ENCODE data around the gene LEKR1.

The LEKR1 gene

DNA sequence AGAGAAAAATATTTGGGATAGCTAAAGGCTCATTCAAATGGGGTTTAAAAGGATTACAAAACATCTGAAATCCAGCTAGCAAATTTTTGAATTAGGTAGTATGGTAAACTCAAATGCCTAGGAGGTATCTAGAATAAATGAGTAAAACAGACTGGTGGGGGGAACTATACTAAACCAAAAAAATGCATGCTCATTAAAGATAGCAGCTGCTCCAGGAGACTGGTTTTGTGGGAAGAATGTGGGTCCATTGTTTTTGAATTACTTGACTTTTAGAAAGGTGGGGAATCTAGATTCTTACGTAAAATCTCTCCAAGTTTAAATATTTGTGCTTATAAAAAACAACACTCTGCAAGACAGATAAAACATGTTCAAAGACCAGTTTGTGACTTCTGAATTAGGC is 73.8 kb downstream of the LEKR1 start:
- Histone ChIP-seq H3K4me3 (ENCODE audit: low read length in 2 of 2) (no peak overlapping the region), H2BK120ac (ENCODE audit: low read depth, low read length) (no peak overlapping the region), H3K27ac (replicated peaks; ENCODE audit: low read length) (no peak overlapping the region), H2AK5ac (ENCODE audit: low read depth, low read length) (no peak overlapping the region), H2BK5ac (ENCODE audit: low read length) (no peak overlapping the region), H2BK12ac (ENCODE audit: low read length) (no peak overlapping the region), H3K79me1 (ENCODE audit: low read depth, low read length) (no peaks in the 10 kb centered on the region), H3K4ac (ENCODE audit: low read length) (no peak overlapping the region), H3K23ac (ENCODE audit: low read depth, low read length, poor library complexity) (no peak overlapping the region), H3K4me2 (ENCODE audit: insufficient read depth, low read length, poor library complexity, severe bottlenecking) (no peak overlapping the region), H4K91ac (ENCODE audit: low read depth, low read length, poor library complexity) (no peak overlapping the region), H3K4me1 (ENCODE audit: control insufficient read depth in 2 of 2, insufficient read depth in 1 of 2, low read depth in 1 of 2, low read length in 2 of 2) (peaks cover 0 to 1% of the 10 kb centered on the region in 2 donors), H3K9me3 (replicated peaks in 1 of 2; ENCODE audit: control insufficient read depth in 2 of 2, insufficient read depth in 1 of 2, low read depth in 1 of 2, low read length in 2 of 2) (no peaks in the 10 kb centered on the region), H4K8ac (ENCODE audit: low read depth, low read length) (no peak overlapping the region), H3K9ac (ENCODE audit: low read depth, low read length, poor library complexity) (no peak overlapping the region), H3K14ac (ENCODE audit: low read length) (no peak overlapping the region), H2BK15ac (ENCODE audit: low read length) (no peak overlapping the region), H2AFZ (ENCODE audit: low read length) (no peak overlapping the region), H3K18ac (ENCODE audit: low read length) (no peak overlapping the region), H3K27me3 (ENCODE audit: control insufficient read depth in 3 of 3, insufficient read depth in 3 of 3, low read depth in 1 of 3, low read length in 3 of 3) (no peaks in the 10 kb centered on the region), H3K36me3 (replicated peaks in 1 of 2; ENCODE audit: control insufficient read depth in 2 of 2, insufficient read depth in 2 of 2, low read length in 2 of 2) (no peaks in the 10 kb centered on the region)
- no peak for DNase-seq (ENCODE audit: low spot score)
- no CpG with 5 or more reads among the region's 1 CpG for WGBS, 2 donors (ENCODE audit: extremely low coverage in 2 of 2, insufficient read length in 2 of 2, insufficient replicate concordance in 1 of 2)

DNA sequence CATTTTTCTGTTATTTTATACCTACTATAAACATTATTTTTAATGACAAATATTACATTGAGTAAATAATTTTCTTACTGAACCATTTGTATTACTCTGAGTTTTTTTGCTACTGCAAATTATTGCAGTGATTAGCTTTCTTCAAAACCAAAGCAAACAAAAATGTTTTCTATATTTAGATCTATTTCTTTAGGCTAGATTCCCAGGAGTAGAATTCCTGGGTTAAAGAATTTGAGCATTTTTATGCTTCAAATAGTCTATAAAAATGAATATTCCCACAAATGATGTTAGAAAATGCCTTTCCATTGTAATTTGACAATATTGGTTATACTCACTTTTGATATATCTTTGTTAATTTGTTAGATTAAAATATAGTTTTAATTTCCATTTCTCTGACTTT is 76.8 kb downstream of the LEKR1 start:
- Histone ChIP-seq H2BK15ac (ENCODE audit: low read length) (no peak overlapping the region), H3K4ac (ENCODE audit: low read length) (no peak overlapping the region), H3K36me3 (replicated peaks in 1 of 2; ENCODE audit: control insufficient read depth in 2 of 2, insufficient read depth in 2 of 2, low read length in 2 of 2) (no peaks in the 10 kb centered on the region), H3K4me3 (ENCODE audit: low read length in 2 of 2) (no peak overlapping the region), H2BK120ac (ENCODE audit: low read depth, low read length) (no peak overlapping the region), H3K79me1 (ENCODE audit: low read depth, low read length) (no peaks in the 10 kb centered on the region), H3K9me3 (replicated peaks in 1 of 2; ENCODE audit: control insufficient read depth in 2 of 2, insufficient read depth in 1 of 2, low read depth in 1 of 2, low read length in 2 of 2) (no peaks in the 10 kb centered on the region), H3K23ac (ENCODE audit: low read depth, low read length, poor library complexity) (no peak overlapping the region), H2AK5ac (ENCODE audit: low read depth, low read length) (no peak overlapping the region), H2BK12ac (ENCODE audit: low read length) (no peak overlapping the region), H2BK5ac (ENCODE audit: low read length) (no peak overlapping the region), H3K14ac (ENCODE audit: low read length) (no peak overlapping the region), H3K27ac (replicated peaks; ENCODE audit: low read length) (no peak overlapping the region), H3K27me3 (ENCODE audit: control insufficient read depth in 3 of 3, insufficient read depth in 3 of 3, low read depth in 1 of 3, low read length in 3 of 3) (no peaks in the 10 kb centered on the region), H4K91ac (ENCODE audit: low read depth, low read length, poor library complexity) (no peak overlapping the region), H3K4me2 (ENCODE audit: insufficient read depth, low read length, poor library complexity, severe bottlenecking) (no peak overlapping the region), H2AFZ (ENCODE audit: low read length) (no peak overlapping the region), H4K8ac (ENCODE audit: low read depth, low read length) (no peak overlapping the region), H3K18ac (ENCODE audit: low read length) (no peak overlapping the region), H3K4me1 (ENCODE audit: control insufficient read depth in 2 of 2, insufficient read depth in 1 of 2, low read depth in 1 of 2, low read length in 2 of 2) (peaks cover 0 to 1% of the 10 kb centered on the region in 2 donors), H3K9ac (ENCODE audit: low read depth, low read length, poor library complexity) (no peak overlapping the region)
- DNase-seq (ENCODE audit: low spot score), result no peak

DNA sequence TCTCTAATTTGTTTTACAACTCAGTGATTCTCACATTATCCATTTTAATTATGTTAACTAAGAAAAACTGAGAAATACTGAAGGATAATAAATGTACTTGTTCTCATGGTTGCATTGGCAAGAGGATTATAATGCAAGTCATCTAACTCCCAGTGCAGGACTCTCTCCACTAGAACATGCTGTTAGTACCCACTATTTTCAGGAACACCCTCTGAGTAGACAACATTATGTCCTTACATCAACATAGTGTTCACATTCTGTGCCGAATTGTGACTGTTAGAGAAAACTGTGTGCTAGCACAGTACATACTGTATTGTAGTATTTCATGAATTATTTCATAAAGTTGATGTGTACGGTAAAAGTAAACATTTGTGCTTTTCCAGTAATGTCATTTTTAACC is 80.1 kb downstream of the LEKR1 start:
- Histone ChIP-seq H3K27me3 (ENCODE audit: control insufficient read depth in 3 of 3, insufficient read depth in 3 of 3, low read depth in 1 of 3, low read length in 3 of 3) (no peaks in the 10 kb centered on the region), H3K36me3 (replicated peaks in 1 of 2; ENCODE audit: control insufficient read depth in 2 of 2, insufficient read depth in 2 of 2, low read length in 2 of 2) (no peaks in the 10 kb centered on the region), H3K4me3 (ENCODE audit: low read length in 2 of 2) (no peak overlapping the region), H2BK15ac (ENCODE audit: low read length) (no peak overlapping the region), H3K79me1 (ENCODE audit: low read depth, low read length) (no peaks in the 10 kb centered on the region), H2BK12ac (ENCODE audit: low read length) (no peak overlapping the region), H4K91ac (ENCODE audit: low read depth, low read length, poor library complexity) (no peak overlapping the region), H3K9me3 (replicated peaks in 1 of 2; ENCODE audit: control insufficient read depth in 2 of 2, insufficient read depth in 1 of 2, low read depth in 1 of 2, low read length in 2 of 2) (no peaks in the 10 kb centered on the region), H2BK120ac (ENCODE audit: low read depth, low read length) (no peak overlapping the region), H3K4ac (ENCODE audit: low read length) (no peak overlapping the region), H2BK5ac (ENCODE audit: low read length) (no peak overlapping the region), H3K14ac (ENCODE audit: low read length) (no peak overlapping the region), H3K23ac (ENCODE audit: low read depth, low read length, poor library complexity) (no peak overlapping the region), H3K27ac (replicated peaks; ENCODE audit: low read length) (no peak overlapping the region), H2AK5ac (ENCODE audit: low read depth, low read length) (no peak overlapping the region), H3K4me1 (ENCODE audit: control insufficient read depth in 2 of 2, insufficient read depth in 1 of 2, low read depth in 1 of 2, low read length in 2 of 2) (no peaks in the 10 kb centered on the region), H3K4me2 (ENCODE audit: insufficient read depth, low read length, poor library complexity, severe bottlenecking) (no peak overlapping the region), H3K18ac (ENCODE audit: low read length) (no peak overlapping the region), H4K8ac (ENCODE audit: low read depth, low read length) (no peak overlapping the region), H2AFZ (ENCODE audit: low read length) (no peak overlapping the region), H3K9ac (ENCODE audit: low read depth, low read length, poor library complexity) (no peak overlapping the region)
- no CpG with 5 or more reads among the region's 2 CpGs for whole genome bisulfite sequencing, 2 donors (ENCODE audit: extremely low coverage in 2 of 2, insufficient read length in 2 of 2, insufficient replicate concordance in 1 of 2)
- DNase-seq (ENCODE audit: low spot score), result no peak

DNA sequence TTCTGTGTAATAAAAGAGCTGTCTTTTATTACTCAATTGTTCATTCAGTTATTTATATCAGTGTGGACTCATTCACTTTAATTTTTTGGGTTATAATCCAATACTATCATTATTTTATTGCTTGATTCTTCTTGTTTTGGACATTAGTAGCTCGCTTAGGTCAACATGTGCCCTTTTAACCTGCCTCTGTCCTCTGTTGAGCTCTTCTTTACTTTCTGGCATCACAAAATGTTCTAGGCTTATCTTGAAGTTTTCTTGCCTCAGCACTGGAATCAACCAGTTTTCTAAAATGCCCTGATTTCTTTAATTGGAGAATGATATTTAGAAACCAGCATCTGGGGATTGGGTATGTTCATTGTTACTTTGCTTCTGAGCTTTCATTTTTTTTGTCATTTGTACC is 82.2 kb downstream of the LEKR1 start:
- no CpG with 5 or more reads among the region's 1 CpG for WGBS, 2 donors (ENCODE audit: extremely low coverage in 2 of 2, insufficient read length in 2 of 2, insufficient replicate concordance in 1 of 2)
- Histone ChIP-seq H3K79me1 (ENCODE audit: low read depth, low read length) (no peaks in the 10 kb centered on the region), H3K36me3 (replicated peaks in 1 of 2; ENCODE audit: control insufficient read depth in 2 of 2, insufficient read depth in 2 of 2, low read length in 2 of 2) (no peaks in the 10 kb centered on the region), H3K14ac (ENCODE audit: low read length) (no peak overlapping the region), H2AK5ac (ENCODE audit: low read depth, low read length) (no peak overlapping the region), H3K23ac (ENCODE audit: low read depth, low read length, poor library complexity) (no peak overlapping the region), H2BK5ac (ENCODE audit: low read length) (no peak overlapping the region), H3K4me3 (ENCODE audit: low read length in 2 of 2) (no peak overlapping the region), H2AFZ (ENCODE audit: low read length) (no peak overlapping the region), H2BK120ac (ENCODE audit: low read depth, low read length) (no peak overlapping the region), H2BK15ac (ENCODE audit: low read length) (no peak overlapping the region), H3K4me1 (ENCODE audit: control insufficient read depth in 2 of 2, insufficient read depth in 1 of 2, low read depth in 1 of 2, low read length in 2 of 2) (no peaks in the 10 kb centered on the region), H4K8ac (ENCODE audit: low read depth, low read length) (no peak overlapping the region), H3K27ac (replicated peaks; ENCODE audit: low read length) (no peak overlapping the region), H3K9me3 (replicated peaks in 1 of 2; ENCODE audit: control insufficient read depth in 2 of 2, insufficient read depth in 1 of 2, low read depth in 1 of 2, low read length in 2 of 2) (no peaks in the 10 kb centered on the region), H3K27me3 (ENCODE audit: control insufficient read depth in 3 of 3, insufficient read depth in 3 of 3, low read depth in 1 of 3, low read length in 3 of 3) (no peaks in the 10 kb centered on the region), H2BK12ac (ENCODE audit: low read length) (no peak overlapping the region), H3K4me2 (ENCODE audit: insufficient read depth, low read length, poor library complexity, severe bottlenecking) (no peak overlapping the region), H3K4ac (ENCODE audit: low read length) (no peak overlapping the region), H3K18ac (ENCODE audit: low read length) (no peak overlapping the region), H3K9ac (ENCODE audit: low read depth, low read length, poor library complexity) (no peak overlapping the region), H4K91ac (ENCODE audit: low read depth, low read length, poor library complexity) (no peak overlapping the region)
- no peak for DNase-seq (ENCODE audit: low spot score)
